ENCODE results near the gene MKX.
A peak's percentile ranks its signal among the peaks of the same experiment; 100 is the strongest.

MKX gene

DNA sequence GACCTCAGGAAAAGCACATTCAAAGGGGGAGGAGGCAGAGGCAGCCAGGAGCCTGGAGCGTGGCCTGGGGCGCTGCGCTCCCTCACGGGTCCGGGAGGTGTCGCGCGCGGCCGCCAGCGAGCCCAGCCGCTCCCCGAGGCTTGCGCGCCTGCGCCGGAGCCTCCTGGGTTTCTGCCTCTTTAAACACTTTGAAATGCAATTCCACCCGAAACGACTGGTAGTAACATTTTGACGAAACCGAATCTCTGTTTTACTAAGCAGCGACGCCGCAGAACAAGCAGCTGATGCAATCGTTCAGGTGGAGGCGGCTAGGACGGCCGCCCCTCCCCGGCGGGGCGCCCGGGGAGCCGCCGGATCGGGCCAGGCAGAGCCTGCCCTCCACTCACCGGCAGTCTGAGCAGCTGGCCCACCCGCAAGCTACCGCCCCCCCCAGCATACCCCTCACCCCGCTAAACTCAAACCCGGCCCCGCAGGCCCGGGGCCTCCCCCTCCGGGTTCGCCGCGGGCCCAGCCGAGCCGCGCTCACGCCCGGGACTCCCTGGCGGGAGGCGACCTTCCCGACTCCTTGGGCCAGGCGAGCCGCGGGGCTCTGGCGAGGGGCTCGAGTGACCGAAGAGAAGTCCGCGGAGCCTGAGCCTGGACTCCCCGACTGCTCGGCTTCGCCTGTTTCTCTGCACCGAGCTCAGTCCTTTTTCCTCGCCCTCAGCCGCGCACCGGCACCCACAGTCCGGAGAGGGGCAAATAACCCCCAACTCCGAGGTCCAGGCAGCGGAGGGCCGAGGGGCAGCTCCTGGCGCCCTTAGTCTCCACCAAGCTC lies 3.2 kb downstream of the MKX start:
- peak; percentile 59 for DNase-seq (ENCODE audit: insufficient read length, low spot score)
- peak; percentile 77 for FAIRE-seq

DNA sequence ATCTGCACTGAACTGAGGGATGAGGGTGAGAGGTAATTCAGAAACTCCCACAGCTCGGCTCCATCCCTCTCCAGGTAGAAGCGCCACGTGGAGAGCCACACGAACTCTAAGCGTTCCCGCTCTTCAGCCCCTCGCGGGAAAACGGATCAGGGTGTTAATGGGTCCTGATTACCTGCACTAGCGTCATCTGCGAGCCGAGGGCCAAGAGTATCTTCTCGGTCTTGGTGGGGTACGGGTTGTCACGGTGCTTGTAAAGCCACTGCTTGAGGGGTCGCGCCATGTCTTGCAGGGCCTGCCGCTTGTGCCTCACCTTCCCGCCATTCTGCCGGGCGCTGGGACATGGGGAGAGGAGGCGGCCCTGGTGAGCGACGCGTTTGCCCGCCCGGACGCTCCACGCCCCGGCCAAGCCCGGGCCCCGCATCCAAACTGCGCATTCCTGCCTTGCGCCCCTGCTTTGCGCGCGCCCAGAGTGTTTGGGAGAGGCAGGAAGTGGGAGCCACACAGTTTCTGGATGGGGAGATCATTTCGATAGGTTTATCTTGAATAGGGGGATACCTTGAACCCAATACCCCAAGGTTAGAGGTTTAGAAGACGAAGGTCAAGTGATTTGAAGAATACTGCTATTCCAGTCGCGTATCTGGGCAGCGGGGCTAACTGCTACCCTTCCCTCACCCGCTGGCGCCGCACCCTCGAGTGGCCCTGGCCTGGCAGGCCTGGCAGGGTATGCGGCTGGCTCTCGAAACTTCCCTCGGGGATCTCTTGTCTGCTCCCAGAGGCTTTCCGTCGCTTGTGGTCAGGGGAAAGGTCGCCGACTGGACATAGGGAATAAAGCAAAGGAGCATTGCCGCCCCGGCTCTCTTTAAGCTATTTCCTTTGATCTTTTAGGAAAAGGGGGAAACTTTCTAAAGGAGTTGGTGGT lies 4.2 kb downstream of the MKX start:
- FAIRE-seq (no peak), DNase-seq (ENCODE audit: insufficient read length, low spot score) (no peak)

- FAIRE-seq = no peak
- no peak for DNase-seq (ENCODE audit: insufficient read length, low spot score)
These were observed 9.2 kb downstream of the MKX start for GRCh38 chr10:27736396-27736795.

GRCh38 chr10:27730041-27730440 lies 15.6 kb downstream of the MKX start:
- no peak for FAIRE-seq
- DNase-seq (ENCODE audit: insufficient read length, low spot score) = no peak

DNA sequence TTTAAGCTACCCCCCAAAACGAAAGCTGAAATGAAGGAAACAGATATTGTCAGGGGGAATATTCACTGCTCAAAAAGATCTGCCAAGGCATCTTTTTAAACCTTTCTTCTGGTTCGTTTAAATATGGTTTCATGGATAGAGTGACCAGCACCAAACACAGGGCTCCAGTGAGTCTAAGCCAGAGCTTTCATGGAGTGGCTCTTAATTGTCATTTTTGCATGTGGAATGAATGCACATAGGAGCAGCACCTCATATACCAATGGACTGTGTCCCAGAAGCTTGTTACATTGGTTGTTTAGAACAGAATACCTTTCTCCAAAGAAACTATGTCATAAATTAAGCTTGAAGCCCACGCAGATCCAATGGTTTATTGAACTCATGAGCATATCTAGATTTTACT lies 17.3 kb downstream of the MKX start:
- DNase-seq (ENCODE audit: insufficient read length, low spot score) = no peak
- no peak for FAIRE-seq

GRCh38 chr10:27724287-27724686 lies 21.3 kb downstream of the MKX start:
- FAIRE-seq (no peak), DNase-seq (ENCODE audit: insufficient read length, low spot score) (no peak)

- FAIRE-seq = no peak
- no peak for DNase-seq (ENCODE audit: insufficient read length, low spot score)
These were observed 22.2 kb downstream of the MKX start for GRCh38 chr10:27723436-27723835.

GRCh38 chr10:27720529-27720928 lies 25.1 kb downstream of the MKX start:
- DNase-seq (ENCODE audit: insufficient read length, low spot score) = no peak
- FAIRE-seq = no peak

GRCh38 chr10:27719052-27719451 lies 26.6 kb downstream of the MKX start:
- no peak for DNase-seq (ENCODE audit: insufficient read length, low spot score)
- FAIRE-seq = no peak

DNA sequence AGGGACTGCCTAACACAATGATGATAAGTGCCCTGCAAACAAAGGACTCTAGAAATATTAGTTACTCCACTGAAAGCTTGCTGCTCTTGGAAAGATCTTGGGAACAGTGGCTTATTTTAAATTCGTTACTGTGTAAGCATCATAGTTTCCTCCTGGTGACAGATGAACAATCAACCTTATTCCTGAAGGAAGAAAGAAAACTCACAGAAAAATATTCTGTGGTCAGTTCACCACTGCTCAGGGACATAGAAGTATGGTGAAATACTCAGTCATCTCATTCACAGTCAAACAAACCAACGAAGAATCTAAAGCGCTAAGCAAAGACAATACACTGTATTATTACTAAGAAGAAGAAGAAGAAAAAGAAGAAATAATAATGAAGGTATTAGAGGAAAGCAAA lies 27.8 kb downstream of the MKX start:
- FAIRE-seq (no peak), DNase-seq (ENCODE audit: insufficient read length, low spot score) (no peak)

DNA sequence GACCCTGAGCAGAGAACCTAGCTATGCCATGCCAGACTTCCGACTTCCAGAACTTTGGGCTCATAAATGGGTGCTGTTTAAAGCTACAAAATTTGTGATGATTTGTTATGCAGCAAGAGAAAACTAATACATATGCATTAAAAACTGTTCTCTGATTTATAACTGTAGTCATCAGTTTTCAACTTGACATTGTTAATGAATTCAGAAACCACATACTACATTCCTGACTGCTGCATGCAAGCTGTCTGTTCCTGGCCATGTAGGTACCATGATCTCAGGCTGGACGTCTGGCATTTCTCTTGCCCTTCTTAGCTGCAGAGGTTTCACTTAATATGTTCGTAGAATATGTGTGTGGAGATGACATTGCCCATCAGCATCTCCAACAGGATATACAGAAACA lies 28.4 kb downstream of the MKX start:
- DNase-seq (ENCODE audit: insufficient read length, low spot score) (no peak), FAIRE-seq (no peak)

DNA sequence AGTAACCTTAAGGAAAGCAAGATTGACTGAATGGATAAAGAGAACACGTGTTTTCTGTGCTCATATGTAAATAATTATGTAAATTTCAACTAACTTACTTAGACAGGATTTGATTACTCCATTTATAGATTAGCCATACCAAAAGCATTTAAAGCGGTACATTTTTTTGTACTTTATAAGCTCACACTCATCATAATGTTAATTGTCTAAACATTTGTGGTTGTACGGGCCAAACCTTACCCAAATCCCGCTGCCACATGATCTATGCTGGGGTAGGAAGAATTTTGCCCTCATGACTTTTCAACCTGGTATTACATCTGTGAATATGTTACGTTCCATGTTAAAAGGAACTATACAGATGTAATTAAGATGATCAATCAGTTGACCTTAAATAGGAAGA lies 29.1 kb downstream of the MKX start:
- no peak for DNase-seq (ENCODE audit: insufficient read length, low spot score)
- FAIRE-seq = no peak

GRCh38 chr10:27715505-27715904 lies 30.1 kb downstream of the MKX start:
- DNase-seq (ENCODE audit: insufficient read length, low spot score) (no peak), FAIRE-seq (no peak)

- FAIRE-seq (no peak), DNase-seq (ENCODE audit: insufficient read length, low spot score) (no peak)
These were observed 31.3 kb downstream of the MKX start for GRCh38 chr10:27714349-27714748.

DNA sequence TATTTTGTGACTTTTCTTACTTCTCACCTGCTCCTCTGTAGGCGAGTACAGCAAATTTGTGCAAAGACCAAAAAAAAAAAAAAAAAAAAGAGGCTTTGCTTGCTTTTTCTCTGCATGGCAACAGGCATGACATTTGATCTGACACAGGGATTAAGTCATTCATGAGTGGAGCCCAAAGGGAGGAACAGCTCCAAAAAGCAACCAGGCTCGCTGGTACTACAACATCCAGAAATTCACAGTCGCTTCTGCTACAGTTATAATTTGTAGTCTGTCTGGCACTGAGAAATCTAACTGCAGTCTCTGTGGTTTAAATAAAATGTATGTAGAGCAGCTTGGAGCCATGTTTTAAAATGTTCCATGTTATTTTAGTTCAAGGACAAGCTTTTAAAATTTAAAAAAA lies 31.7 kb downstream of the MKX start:
- DNase-seq (ENCODE audit: insufficient read length, low spot score) (no peak), FAIRE-seq (no peak)

GRCh38 chr10:27710014-27710413 lies 35.6 kb downstream of the MKX start:
- DNase-seq (ENCODE audit: insufficient read length, low spot score) (no peak), FAIRE-seq (no peak)

- DNase-seq (ENCODE audit: insufficient read length, low spot score) = no peak
- no peak for FAIRE-seq
These were observed 36.3 kb downstream of the MKX start for GRCh38 chr10:27709304-27709703.

- FAIRE-seq (no peak), DNase-seq (ENCODE audit: insufficient read length, low spot score) (no peak)
These were observed 43.6 kb downstream of the MKX start for GRCh38 chr10:27701938-27702537.

DNA sequence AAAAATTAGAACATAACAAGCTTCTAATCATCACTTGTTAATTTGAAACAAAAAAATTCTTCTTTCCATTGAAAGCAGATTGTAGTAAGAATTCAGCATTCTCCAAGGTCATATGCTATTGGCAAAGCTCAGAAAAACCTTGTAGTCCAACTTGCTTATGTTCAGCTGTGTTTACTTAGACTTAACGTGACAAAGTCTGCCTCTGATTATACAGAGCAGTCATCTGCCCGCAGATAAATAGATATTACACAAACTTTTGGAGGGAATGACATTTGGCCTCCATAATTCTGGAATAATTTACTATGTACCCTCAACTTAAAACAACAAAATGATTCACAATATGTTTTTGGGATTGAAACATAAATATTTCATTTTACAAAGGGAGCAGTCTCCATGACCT lies 45.8 kb downstream of the MKX start:
- FAIRE-seq = peak; percentile 39

GRCh38 chr10:27698961-27699360 lies 46.7 kb downstream of the MKX start:
- FAIRE-seq = no peak
- DNase-seq (ENCODE audit: insufficient read length, low spot score) = no peak

More for the DNA sequence above, 45.8 kb downstream of the MKX start:
- DNase-seq (ENCODE audit: insufficient read length, low spot score) = no peak

GRCh38 chr10:27696466-27696865 lies 49.2 kb downstream of the MKX start:
- DNase-seq (ENCODE audit: insufficient read length, low spot score) (no peak), FAIRE-seq (no peak)
